NCI-H1436 treated with DMSO at 0.1 percent for 48 hours (cell line): ENCODE measurements around the gene MAP3K7CL.
"Not testable (repeated sequence)": the region's sequence is repeated elsewhere in the genome, so short reads cannot be mapped to it uniquely, and the experiment has no call there.

Experiments
- DNase-seq: peaks from one replicate; lab custom pipeline; 2025; lab: John Stamatoyannopoulos, UW

MAP3K7CL gene

DNA sequence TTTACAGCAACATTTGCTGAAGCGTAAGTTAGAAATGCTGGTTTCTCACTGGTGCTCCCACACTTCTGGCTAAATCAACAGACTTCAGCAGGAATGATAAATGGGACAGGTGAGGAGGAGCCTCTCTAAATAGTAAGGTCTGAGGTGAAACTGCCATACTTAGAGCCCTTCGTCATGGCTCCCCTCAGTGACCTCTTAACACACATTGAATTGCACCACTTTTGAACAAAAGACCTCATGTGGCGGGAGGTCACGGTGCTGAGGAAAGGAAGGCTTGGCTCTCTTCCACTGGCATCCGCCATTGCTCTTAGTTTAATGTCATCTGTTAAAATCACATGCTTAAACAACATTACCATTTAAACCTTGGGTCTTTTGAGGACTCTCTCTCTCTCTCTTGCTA is 3.4 kb downstream of the MAP3K7CL start:
- no peak for DNase-seq

DNA sequence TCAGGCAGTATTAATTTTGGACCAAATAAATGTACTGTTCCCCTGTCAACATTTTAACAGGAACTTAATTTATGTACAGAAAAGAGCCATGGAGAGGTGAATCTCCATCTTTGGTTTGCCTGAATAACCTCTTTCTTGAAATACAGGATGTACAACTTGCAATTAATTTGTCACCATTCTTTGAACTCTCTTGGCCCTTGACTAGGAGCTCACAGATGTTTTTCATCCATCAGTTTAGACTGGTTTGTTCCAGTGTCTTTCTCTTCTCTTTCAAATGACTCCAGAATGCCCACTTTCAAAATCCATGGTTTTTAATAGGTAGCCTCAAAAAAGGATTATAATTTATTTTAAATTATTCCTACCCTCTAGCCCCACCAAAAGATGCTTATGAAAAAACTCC is 5.0 kb downstream of the MAP3K7CL start:
- DNase-seq = no peak

DNA sequence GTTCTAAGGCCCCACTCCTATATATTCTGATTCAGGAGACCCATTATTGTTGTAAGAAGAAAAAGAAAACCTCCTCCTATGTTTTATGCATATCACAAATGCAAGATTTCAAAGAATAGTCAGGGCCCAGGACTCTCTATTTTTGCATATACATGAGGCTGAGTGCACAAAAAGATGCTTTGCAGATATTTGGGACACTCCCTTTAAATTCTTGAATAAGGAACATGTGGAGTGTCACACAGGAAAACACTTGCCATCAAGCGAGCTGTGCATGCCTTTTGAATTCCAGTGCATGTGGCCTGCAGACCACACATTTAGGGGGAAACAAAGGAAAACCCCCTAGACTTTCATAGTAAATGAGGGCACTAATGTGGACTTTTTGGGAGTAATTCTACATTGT is 5.6 kb downstream of the MAP3K7CL start:
- no peak for DNase-seq

DNA sequence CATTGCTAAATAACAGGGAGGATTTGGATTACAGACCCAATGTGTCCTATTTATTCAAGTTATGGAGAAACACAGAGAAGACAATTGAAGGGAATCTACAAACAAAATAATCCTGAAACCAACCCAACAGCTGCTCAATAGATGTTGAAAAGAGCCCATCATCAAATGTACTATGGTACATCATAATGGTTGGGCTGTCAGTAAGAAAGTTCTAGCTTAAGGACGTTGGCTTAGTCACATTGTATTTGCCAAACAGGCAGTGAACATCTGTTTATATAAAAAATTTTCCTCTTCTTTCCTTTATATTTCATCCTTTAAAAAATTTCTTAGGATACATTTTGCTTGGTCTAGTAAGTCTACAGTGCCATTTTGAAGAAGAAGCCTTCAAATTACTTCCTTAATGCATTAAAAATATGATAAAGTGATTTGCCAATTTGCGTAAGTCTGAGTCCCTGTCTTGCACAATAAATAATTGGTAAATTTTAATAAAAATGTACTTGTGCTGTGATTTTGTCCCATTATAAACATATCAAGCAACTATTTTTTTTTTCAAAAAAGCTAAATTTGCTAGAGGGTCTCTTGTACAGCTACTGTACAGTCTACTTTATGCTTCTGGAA is 14.4 kb downstream of the MAP3K7CL start:
- DNase-seq = no peak

DNA sequence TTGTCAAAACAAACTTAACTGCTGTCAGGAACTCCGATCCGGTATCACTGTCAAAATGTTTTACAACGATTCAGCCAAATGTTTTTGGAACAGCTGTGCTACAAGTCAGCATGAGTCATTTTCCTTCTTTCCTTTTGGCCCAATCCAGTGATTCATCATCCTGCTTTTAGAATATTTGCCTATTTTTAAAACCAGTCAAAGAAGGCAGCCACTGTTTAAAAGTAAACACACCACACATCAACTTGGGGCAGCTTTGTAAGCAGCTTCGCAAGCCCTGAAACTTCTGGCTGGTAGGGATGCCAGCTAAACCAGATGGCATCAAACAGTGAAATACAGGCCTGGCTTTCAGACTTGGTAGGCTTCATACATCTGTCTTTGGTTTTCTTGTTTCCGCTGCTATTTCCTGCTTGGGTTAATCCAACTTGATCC is 14.9 kb downstream of the MAP3K7CL start:
- no peak for DNase-seq

DNA sequence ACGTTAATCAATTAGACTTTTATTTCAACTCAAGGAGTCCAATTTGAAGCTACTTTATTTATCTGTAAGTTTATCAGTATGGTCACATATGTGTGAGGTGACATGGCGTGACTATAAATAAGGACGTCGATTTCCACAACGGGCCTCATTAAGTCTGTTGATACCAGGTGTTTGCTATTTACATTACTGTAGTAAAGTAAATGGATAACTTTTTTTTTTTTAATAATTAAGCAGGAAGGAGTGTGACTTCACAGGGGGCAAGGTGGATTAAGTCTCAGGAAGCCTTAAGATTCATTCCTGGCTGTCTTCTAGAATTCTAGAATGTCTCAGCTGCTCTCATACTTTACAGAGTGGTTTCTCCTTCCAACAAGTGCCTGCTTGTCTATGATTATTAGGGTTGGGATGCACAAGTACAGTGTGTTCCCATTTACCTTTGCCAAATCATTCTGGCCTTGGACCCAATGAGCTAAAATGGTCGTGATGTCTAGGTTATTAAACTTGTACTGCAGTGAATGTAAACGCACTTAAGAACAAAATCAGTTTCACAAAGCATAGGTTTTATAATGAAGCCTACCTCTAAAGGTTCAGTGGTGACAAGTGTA is 15.5 kb downstream of the MAP3K7CL start:
- DNase-seq = no peak

DNA sequence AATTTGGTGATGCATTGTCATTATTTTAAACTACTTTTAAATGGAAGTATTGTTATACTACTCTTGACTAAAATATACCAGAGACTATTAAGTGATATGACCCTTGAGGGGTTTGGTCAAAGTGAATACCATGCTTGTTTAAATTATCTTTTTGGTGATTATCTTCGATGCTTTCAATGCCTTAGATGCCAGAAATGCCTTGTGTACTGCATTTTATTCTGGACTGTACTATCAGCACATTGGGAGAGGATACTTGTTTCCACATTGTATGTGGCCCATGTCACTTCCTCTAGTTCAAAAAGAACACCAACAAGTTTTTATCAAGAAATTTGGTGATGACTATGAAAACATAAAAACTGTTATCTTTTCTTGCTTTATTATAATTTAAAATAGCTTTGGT is 16.3 kb downstream of the MAP3K7CL start:
- DNase-seq = no peak

DNA sequence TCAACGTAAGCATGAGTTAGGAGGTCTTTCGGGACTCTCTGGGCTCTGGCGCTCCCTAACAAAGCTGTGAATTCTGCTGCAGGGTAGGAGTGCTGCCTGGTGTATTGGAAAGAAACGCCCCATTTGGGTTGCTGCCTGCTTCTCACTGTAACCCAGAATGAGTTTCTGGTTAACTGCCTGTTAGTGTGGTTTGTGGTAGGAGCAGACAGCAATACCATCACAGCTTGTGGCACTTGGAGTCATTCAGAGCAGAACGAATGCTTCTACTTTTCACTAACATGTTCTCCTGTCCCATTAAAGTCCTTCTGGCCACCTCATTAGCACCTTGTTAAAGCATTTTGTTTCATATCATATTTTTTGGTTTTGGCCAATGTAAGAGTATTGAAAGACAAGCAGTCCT is 18.1 kb downstream of the MAP3K7CL start:
- no peak for DNase-seq

DNA sequence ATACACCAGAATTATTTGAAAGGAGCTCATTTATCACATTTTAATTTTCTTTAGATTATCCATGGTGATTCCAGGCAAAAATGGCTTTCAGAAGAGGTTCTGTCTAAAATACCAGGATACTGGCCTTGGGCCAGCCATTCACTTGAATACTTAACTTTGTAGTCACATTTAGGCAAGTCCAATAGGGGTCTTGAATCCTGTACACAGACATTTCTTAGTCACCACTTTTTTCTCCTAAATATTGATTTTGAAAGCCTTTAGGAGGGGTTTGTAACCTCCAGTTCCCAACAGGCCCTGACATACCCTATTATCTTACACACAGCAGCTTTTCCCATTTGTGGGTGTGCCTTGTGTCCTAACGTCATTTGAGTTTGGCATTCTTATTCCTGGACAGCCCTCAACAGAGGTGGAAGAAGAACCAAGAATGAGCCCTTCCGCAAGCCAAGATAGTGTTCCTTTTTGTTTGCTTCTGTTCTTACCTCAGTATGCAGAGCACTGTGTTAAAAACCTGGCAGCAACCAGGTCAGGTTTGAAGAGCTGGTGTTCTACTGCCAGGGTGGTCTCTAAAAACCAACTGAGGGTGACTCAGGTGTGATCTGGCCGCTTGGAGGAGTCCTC is 19.5 kb downstream of the MAP3K7CL start:
- DNase-seq = no peak

DNA sequence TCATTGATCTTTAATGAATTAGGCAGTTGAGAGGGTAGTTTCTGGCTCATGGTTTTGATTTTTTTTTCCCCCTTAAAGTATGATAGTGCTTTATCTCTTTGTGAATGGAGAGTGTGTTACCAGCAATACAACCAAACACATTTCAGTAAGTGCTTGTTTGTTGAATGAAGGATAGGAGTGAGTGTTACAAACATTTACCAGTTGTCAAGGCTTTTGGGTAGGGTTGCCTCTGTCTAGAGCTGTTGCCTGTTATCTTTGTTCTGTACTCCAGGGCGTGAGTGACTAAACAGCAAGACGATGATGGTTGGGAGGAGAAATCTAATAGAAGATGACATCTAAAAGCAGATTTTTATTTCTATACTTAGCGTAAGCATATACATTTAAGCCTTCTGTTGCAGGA is 21.5 kb downstream of the MAP3K7CL start:
- no peak for DNase-seq

DNA sequence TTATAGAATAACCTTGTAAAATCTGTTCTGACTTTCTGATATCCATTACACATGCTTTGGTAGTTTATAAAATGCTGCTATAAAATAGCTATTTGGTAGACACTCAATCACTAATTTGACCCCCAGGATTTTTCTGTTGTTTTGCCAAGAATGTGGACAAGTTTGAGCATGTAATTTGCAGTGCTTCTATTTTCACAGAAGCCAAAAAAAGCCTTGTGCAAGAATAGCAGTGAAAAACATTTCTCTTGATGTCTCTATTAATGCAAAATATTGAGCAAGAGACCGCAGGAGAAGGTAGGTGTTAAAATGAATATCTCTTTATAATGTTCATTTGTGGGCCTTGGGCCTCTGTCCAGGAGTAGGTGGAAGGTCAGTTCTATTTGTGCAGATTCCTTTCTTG is 22.5 kb downstream of the MAP3K7CL start:
- no peak for DNase-seq

DNA sequence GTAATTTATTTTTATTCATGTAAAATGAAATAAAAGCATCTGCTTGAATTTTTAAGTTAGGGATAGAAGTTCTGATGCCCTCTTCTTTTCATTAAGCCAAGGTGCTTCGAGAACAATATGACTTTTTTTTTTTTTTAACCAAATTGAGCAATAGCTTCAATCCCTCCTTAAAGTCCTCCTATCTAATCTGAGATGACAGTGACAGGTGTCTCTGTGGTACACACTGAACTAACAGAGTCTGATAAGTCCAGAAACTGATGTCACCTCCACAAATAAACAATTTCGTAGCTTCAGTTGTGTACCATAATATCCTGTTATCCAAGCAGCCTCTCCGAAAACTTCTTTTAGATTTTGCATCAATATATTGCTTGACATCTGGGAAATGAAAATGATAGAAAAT is 23.8 kb downstream of the MAP3K7CL start:
- DNase-seq = no peak

DNA sequence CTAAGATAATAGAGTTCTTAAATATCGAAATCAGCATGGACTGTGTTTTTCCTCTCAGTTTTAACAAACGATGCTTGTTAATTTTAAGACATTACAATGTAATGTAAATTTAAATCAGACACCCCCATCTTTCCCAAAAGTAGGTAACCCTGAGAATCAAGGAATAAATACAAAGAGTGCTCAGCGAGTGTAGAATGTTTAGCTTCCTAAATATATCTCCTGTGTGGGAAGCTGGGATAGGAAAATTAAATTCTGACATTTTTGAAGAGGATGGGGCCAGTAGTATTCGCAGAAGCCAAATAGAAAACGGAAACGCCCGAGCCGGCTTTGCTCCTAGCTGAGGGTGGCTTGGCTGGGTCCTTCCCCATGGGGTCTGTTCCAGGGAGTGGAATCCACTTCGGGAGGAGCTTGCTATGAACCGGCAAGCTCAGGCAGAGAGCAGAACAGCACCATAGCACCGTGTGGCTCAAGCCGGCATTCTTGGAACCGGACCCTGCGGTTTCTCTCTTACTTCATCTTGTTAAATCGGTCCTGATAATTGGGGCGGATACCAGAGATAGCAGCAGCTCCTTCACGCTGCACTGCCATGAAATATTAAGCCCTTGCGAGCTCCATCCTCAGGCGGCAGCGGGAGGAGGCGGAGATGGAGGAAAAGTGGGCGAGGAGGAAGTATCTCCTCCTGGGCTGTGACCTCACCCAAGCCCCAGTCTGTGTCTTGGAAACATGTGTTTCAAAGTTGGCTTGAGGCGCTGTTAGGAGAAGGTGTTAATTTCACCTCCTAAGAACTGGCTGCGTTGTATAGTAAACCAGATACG is 24.9 kb downstream of the MAP3K7CL start:
- DNase-seq = no peak

DNA sequence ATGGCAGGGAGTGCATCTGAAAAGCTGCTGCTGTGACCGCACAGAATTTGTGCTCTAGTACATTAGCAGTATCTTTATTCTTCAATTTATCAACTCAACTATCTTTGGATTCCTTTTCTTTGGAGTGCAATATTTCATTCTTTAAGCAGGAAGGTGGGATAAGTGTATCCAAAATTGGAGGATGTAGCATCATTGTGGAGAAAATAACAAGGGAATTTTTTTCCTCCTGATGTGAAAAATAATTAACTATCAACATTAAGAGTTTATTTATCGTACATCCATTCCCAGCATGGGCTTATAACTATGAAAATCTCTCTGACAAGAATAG is 25.5 kb downstream of the MAP3K7CL start:
- DNase-seq = no peak

DNA sequence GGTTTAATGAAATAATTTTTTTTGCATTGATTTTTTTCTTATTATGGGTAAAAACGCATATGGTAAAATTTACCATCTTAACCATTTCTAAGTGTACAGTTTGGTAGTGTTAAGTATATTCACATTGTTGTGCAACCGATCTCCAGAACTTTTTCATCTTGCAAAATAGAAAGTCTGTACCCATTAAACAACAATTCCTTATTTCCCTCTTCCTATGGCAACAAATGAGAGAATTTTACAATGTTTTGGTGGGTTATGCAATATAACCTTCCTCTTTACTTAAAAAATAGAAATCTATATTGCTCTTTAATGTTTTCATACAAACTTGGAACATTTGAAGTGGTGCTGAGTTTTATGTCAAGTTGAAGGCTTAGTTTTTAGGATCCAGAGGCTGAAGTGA is 26.6 kb downstream of the MAP3K7CL start:
- DNase-seq = no peak

DNA sequence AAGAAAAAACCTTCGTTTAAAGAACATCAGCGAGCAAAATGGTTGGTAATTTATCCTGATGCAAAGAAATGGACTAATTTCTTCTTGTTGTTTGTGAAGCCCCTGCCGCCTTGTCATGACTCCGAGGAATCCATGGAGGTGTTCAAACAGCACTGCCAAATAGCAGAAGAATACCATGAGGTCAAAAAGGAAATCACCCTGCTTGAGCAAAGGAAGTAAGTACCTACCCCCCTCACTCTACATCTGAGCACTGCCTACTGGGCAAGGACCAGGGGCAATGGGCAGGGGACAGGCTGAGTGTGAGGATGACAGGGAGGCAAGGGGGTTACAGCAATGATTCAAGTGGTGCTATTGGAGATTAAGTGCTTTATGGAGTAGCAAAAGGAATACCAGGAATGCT is 29.4 kb downstream of the MAP3K7CL start:
- DNase-seq = no peak

DNA sequence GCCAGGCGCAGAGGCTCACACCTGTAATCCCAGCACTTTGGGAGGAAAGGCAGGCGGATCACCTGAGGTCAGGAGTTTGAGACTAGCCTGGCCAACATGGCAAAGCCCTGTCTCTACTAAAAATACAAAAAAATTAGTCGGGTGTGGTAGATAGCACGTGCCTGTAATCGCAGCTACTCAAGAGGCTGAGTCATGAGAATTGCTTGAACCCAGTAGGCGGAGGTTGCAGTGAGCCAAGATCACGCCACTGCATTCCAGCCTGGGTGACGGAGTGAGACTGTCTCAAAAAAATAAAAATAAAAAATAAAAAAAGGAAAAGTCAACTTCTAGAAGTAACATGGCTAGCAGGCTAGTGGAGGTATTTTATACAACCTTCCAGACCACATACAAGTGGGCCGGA is 32.4 kb downstream of the MAP3K7CL start:
- DNase-seq = not testable (repeated sequence)

DNA sequence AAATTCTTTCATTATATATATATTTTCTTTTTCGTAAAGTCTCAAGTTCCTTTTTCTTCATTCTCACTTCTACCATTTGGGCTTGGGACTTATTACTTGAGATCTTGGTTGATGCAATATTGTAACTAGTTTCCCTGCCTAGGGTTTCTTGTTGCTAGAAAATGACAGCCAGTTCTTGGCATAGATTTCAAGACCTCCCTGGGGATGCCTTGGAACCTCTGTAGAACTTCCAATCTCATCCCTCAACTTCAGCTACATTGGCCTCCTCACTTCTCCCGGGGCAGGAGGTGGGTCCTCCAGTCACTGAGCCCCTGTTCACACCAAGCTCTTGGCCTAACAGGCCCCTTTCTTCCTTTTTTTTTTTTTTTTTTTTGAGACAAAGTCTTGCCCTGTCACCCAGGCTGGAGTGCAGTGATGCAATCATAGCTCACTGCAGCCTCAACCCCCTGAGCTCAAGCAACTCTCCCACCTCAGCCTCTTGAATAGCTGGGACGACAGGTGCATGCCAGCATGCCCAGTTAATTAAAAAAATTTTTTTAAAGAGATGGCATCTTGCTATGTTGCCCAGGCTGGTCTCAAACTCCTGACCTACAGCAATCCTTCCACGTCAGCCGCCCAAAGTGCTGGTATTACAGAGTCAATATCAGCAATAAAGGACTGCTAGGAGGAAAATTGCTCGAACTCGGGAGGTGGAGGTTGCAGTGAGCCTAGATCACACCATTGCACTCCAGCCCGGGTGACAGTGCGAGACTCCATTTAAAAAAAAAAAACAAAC is 33.1 kb downstream of the MAP3K7CL start:
- no peak for DNase-seq

DNA sequence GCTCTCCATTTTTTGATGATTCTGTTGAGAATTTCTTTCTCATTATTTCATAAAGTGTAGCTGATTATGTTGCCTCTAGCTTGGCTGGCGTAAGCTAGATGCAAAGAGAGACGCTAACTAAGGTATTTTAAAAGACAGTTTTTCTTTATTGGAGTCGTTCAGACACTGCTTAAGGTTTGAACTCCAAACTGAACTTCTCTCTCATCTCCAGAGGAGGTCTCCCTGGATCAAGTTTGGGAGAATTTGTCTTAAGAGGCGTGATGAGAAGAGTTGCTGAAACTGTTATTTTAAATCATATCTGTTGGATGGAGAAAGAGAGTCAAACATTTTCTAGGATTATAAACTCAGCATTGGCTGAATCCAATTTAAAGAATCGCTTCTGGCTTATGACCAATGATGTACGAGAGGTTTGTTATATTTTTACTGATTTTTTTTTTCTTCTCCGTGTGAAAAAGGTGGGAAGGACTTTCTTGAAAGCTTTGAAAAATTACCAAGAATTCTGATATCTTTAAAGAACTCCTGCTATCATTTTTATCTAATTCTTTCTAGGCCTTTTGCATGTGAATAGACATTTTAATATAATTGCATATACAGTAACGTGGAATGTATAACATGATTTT is 34.0 kb downstream of the MAP3K7CL start:
- no peak for DNase-seq

DNA sequence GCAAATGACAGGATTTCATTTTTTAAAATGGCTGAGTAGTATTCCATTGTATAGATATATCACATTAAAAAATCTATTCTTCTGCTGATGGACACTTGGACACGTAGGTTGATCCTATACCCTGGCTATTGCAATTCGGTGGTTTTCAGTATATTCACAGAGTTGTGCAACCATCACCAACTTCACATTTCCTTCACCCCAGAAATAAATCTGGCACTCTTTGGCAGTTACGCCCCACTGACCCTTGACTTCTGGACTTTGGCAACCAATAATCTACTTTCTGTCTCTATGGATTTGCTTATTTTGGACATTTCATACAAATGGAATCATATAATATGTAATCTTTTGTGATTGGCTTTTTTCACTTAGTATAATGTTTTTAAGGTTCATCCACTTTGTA is 35.9 kb downstream of the MAP3K7CL start:
- no peak for DNase-seq

DNA sequence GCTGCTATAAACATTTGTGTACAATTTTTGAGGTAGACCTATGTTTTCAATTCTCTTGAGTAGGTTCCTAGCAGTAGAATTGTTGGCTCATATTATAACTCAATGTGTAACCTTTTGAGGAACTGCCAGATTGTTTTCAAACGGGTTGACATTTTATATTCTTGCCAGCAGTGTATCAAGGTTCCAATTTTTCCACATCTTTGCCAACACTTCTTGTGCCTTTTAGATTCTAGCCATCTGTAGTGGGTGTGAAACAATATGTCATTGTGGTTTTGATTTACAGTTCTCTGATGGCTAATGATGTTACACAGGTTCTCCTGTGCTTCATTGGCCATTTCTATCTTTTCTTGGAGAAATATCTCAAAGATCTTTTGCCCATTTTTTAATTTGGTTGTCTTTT is 36.4 kb downstream of the MAP3K7CL start:
- no peak for DNase-seq

DNA sequence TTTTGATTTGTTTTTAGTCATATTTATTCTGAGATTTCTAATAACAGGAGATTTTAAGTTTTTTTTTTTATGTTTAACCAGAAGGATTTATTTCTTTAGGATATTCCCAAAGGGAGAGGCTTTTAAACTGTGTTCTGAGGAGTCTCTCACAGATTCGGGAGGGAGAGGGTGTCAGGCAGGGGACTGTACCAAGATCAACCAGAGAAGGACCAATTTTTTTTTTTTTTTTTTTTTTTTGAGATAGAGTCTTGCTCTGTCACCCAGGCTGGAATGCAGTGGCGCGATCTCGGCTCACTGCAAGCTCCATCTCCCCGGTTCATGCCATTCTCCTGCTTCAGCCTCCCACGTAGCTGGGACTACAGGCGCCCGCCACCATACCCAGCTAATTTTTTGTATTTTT is 37.0 kb downstream of the MAP3K7CL start:
- DNase-seq = not testable (repeated sequence)
